Adipocyte (in vitro differentiated cells): Measurements from ENCODE around the gene ST6GALNAC3.

Experiments used
- DNase-seq: peaks from one replicate; pipeline ENCODE4 v3.0.0-alpha.2; 2015; ENCODE audit warnings: low read depth
- H3K27me3 ChIP-seq: replicated peaks from 2 replicates; pipeline ENCODE4 v1.7.0; 2013; ENCODE audit warnings: mild to moderate bottlenecking, low read length, moderate library complexity; ENCODE audit not compliant: control insufficient read depth, insufficient read depth
- H3K36me3 ChIP-seq: 2 replicates; pipeline ENCODE4 v1.7.0; 2013; ENCODE audit warnings: low read length, mild to moderate bottlenecking, moderate library complexity; ENCODE audit not compliant: control insufficient read depth, insufficient read depth, severe bottlenecking
- H3K4me1 ChIP-seq: 2 replicates; pipeline ENCODE4 v1.7.0; 2013; ENCODE audit warnings: mild to moderate bottlenecking, low read length, moderate library complexity; ENCODE audit not compliant: control insufficient read depth, insufficient read depth
- H3K4me3 ChIP-seq: 2 replicates; pipeline ENCODE4 v1.7.0; 2013; ENCODE audit warnings: mild to moderate bottlenecking, low read length, moderate library complexity
- H3K9ac ChIP-seq: 2 replicates; pipeline ENCODE4 v1.7.0; 2013; ENCODE audit warnings: mild to moderate bottlenecking, low read length, moderate library complexity
- H3K9me3 ChIP-seq: 2 replicates; pipeline ENCODE4 v1.7.0; 2013; ENCODE audit warnings: mild to moderate bottlenecking, low read length, moderate library complexity; ENCODE audit not compliant: control insufficient read depth

ST6GALNAC3 gene

GRCh38 chr1:76511558-76512179 is 437.1 kb downstream of the ST6GALNAC3 start:
- Histone ChIP-seq H3K36me3 (no peaks in the 10 kb centered on the region), H3K4me3 (no peak overlapping the region)
- DNase-seq = no peak

GRCh38 chr1:76530953-76531352 is 456.4 kb downstream of the ST6GALNAC3 start:
- Histone ChIP-seq H3K27me3 (no peaks in the 10 kb centered on the region), H3K4me1 (peaks cover 3% of the 10 kb centered on the region), H3K4me3 (no peak overlapping the region), H3K9me3 (no peaks in the 10 kb centered on the region), H3K36me3 (no peaks in the 10 kb centered on the region), H3K9ac (no peak overlapping the region)
- DNase-seq = no peak

More at GRCh38 chr1:76511558-76512179, 437.1 kb downstream of the ST6GALNAC3 start:
- no peaks in the 10 kb centered on the region for H3K9me3 ChIP-seq
- no peaks in the 10 kb centered on the region for H3K4me1 ChIP-seq
- H3K27me3 ChIP-seq = no peaks in the 10 kb centered on the region
- no peak overlapping the region for H3K9ac ChIP-seq

GRCh38 chr1:76541618-76542017 is 467.1 kb downstream of the ST6GALNAC3 start:
- DNase-seq = no peak
- Histone ChIP-seq H3K4me3 (no peak overlapping the region), H3K27me3 (no peaks in the 10 kb centered on the region)

GRCh38 chr1:76542359-76542758 is 467.8 kb downstream of the ST6GALNAC3 start:
- Histone ChIP-seq H3K27me3 (no peaks in the 10 kb centered on the region), H3K9ac (no peak overlapping the region), H3K36me3 (no peaks in the 10 kb centered on the region), H3K4me3 (no peak overlapping the region), H3K9me3 (no peaks in the 10 kb centered on the region), H3K4me1 (peaks cover 5% of the 10 kb centered on the region)
- no peak for DNase-seq

More at GRCh38 chr1:76541618-76542017, 467.1 kb downstream of the ST6GALNAC3 start:
- H3K4me1 ChIP-seq = peaks cover 5% of the 10 kb centered on the region
- no peak overlapping the region for H3K9ac ChIP-seq
- no peaks in the 10 kb centered on the region for H3K36me3 ChIP-seq
- H3K9me3 ChIP-seq = no peaks in the 10 kb centered on the region

- no peaks in the 10 kb centered on the region for H3K36me3 ChIP-seq
- H3K9ac ChIP-seq = no peak overlapping the region
- H3K9me3 ChIP-seq = no peaks in the 10 kb centered on the region
- no peak for DNase-seq
- H3K4me1 ChIP-seq = peaks cover 5% of the 10 kb centered on the region
- H3K27me3 ChIP-seq = no peaks in the 10 kb centered on the region
- no peak overlapping the region for H3K4me3 ChIP-seq
Measured at GRCh38 chr1:76543495-76543894, 468.9 kb downstream of the ST6GALNAC3 start.

GRCh38 chr1:76546354-76546933 is 471.9 kb downstream of the ST6GALNAC3 start:
- H3K27me3 ChIP-seq = no peaks in the 10 kb centered on the region
- no peaks in the 10 kb centered on the region for H3K36me3 ChIP-seq
- no peaks in the 10 kb centered on the region for H3K9me3 ChIP-seq
- no peak for DNase-seq
- no peaks in the 10 kb centered on the region for H3K4me1 ChIP-seq
- no peak overlapping the region for H3K4me3 ChIP-seq
- no peak overlapping the region for H3K9ac ChIP-seq

GRCh38 chr1:76547916-76548315 is 473.4 kb downstream of the ST6GALNAC3 start:
- Histone ChIP-seq H3K36me3 (no peaks in the 10 kb centered on the region), H3K4me3 (no peak overlapping the region), H3K9me3 (no peaks in the 10 kb centered on the region), H3K4me1 (no peaks in the 10 kb centered on the region), H3K9ac (no peak overlapping the region), H3K27me3 (no peaks in the 10 kb centered on the region)
- DNase-seq = no peak

GRCh38 chr1:76548513-76549100 is 474.1 kb downstream of the ST6GALNAC3 start:
- no peaks in the 10 kb centered on the region for H3K4me1 ChIP-seq
- no peaks in the 10 kb centered on the region for H3K9me3 ChIP-seq
- H3K27me3 ChIP-seq = no peaks in the 10 kb centered on the region
- no peaks in the 10 kb centered on the region for H3K36me3 ChIP-seq
- H3K4me3 ChIP-seq = no peak overlapping the region
- DNase-seq = no peak
- H3K9ac ChIP-seq = no peak overlapping the region

GRCh38 chr1:76554283-76554682 is 479.7 kb downstream of the ST6GALNAC3 start:
- Histone ChIP-seq H3K4me3 (no peak overlapping the region), H3K36me3 (no peaks in the 10 kb centered on the region), H3K9ac (no peak overlapping the region), H3K27me3 (no peaks in the 10 kb centered on the region), H3K9me3 (no peaks in the 10 kb centered on the region), H3K4me1 (no peaks in the 10 kb centered on the region)
- DNase-seq = no peak

GRCh38 chr1:76562292-76562691 is 487.7 kb downstream of the ST6GALNAC3 start:
- H3K36me3 ChIP-seq = no peaks in the 10 kb centered on the region
- H3K9me3 ChIP-seq = no peaks in the 10 kb centered on the region
- H3K4me3 ChIP-seq = no peak overlapping the region
- no peak for DNase-seq
- H3K4me1 ChIP-seq = no peaks in the 10 kb centered on the region
- no peaks in the 10 kb centered on the region for H3K27me3 ChIP-seq
- H3K9ac ChIP-seq = no peak overlapping the region

GRCh38 chr1:76568573-76569238 is 494.2 kb downstream of the ST6GALNAC3 start:
- no peaks in the 10 kb centered on the region for H3K36me3 ChIP-seq
- H3K27me3 ChIP-seq = no peaks in the 10 kb centered on the region
- no peak overlapping the region for H3K9ac ChIP-seq
- H3K4me1 ChIP-seq = no peaks in the 10 kb centered on the region
- no peaks in the 10 kb centered on the region for H3K9me3 ChIP-seq
- H3K4me3 ChIP-seq = no peak overlapping the region
- DNase-seq = no peak
